Breast epithelium (tissue), 3 donors: ENCODE results near the gene ACR.

Experiments used
- POLR2A ChIP-seq: fragments of 450-650 bp; IDR thresholded peaks from one replicate; pipeline ENCODE4 v1.6.1; 2016; ENCODE audit warnings: antibody characterized with exemption, mild to moderate bottlenecking, moderate library complexity
- POLR2AphosphoS5 ChIP-seq, 3 donors: sonication (generic); formaldehyde crosslinking; IDR thresholded peaks; one replicate each; pipeline ENCODE4 v1.6.1; 2017; ENCODE audit warnings: antibody characterized with exemption in 3 of 3
- TF ChIP-seq, protein P1 (sequence below), 3 donors: fragments of 450-650 bp; IDR thresholded peaks; one replicate each; pipeline ENCODE4 v1.5.1; 2016 to 2017; ENCODE audit warnings: antibody characterized with exemption in 3 of 3, mild to moderate bottlenecking in 3 of 3, moderate library complexity in 3 of 3

GRCh38 chr22:50701076-50701419 lies 37.0 kb upstream of the ACR start:
- TF ChIP-seq POLR2A (no peak), POLR2AphosphoS5 (IDR thresholded peaks at IDR 0.05) (no peak)
- TF ChIP-seq, protein P1, sequence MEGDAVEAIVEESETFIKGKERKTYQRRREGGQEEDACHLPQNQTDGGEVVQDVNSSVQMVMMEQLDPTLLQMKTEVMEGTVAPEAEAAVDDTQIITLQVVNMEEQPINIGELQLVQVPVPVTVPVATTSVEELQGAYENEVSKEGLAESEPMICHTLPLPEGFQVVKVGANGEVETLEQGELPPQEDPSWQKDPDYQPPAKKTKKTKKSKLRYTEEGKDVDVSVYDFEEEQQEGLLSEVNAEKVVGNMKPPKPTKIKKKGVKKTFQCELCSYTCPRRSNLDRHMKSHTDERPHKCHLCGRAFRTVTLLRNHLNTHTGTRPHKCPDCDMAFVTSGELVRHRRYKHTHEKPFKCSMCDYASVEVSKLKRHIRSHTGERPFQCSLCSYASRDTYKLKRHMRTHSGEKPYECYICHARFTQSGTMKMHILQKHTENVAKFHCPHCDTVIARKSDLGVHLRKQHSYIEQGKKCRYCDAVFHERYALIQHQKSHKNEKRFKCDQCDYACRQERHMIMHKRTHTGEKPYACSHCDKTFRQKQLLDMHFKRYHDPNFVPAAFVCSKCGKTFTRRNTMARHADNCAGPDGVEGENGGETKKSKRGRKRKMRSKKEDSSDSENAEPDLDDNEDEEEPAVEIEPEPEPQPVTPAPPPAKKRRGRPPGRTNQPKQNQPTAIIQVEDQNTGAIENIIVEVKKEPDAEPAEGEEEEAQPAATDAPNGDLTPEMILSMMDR (IDR thresholded peaks at IDR 0.05), result no peak
